Left lung (tissue), 10 donors: ENCODE data around the gene MAIP1. TPM values are rescaled to one million over a fixed set of nuclear protein-coding genes. Genes with fewer than 3 reads are reported as not detected.

Experiments
- ATAC-seq: fragments of 200-7000 bp; cut with Tn5 transposase; one replicate; pipeline ENCODE4 v1.9.1; 2020; ENCODE audit warnings: moderate library complexity
- DNase-seq, 4 donors: peaks; one replicate each; pipeline ENCODE4 v3.0.0-alpha.2; 2013 to 2020
- H3K27ac ChIP-seq, 2 donors: fragments of 200-600 bp; sonication (generic) in 1 of 2; one replicate each; pipeline versions ENCODE4 v1.5.0 to v1.8.0; 2020 to 2021
- H3K27me3 ChIP-seq, 2 donors: fragments of 200-600 bp; sonication (generic) in 1 of 2; one replicate each; pipeline versions ENCODE4 v1.5.0 to v1.8.0; 2020 to 2021
- H3K36me3 ChIP-seq, 2 donors: fragments of 200-600 bp; sonication (generic) in 1 of 2; one replicate each; pipeline versions ENCODE4 v1.5.0 to v1.8.0; 2020 to 2021
- H3K4me1 ChIP-seq, 2 donors: fragments of 200-600 bp; one replicate each; pipeline ENCODE4 v1.8.0; 2021
- H3K4me3 ChIP-seq, 2 donors: fragments of 200-600 bp; sonication (generic) in 1 of 2; one replicate each; pipeline versions ENCODE4 v1.5.0 to v1.8.0; 2020 to 2021; ENCODE audit warnings: mild to moderate bottlenecking in 1 of 2
- H3K9me3 ChIP-seq, 2 donors: fragments of 200-600 bp; sonication (generic) in 1 of 2; one replicate each; pipeline versions ENCODE4 v1.5.0 to v1.8.0; 2020 to 2021
- CTCF ChIP-seq, 2 donors: fragments of 200-600 bp; sonication (generic) in 1 of 2; IDR thresholded peaks; one replicate each; pipeline versions ENCODE4 v1.5.0 to v1.8.0; 2021; ENCODE audit warnings: antibody characterized with exemption in 2 of 2
- intact Hi-C, 2 donors: fragments of 100-400 bp; cut with DNase I; formaldehyde crosslinking; loops; one replicate each; pipeline versions ENCODE4 v1.11.2 to v1.14.2; 2022
- polyA plus RNA-seq, 6 donors: library from polyadenylated mRNA; unstranded; fragments of 120-200 nt; gene quantifications; one replicate each; pipeline ENCODE4 v1.2.1, GENCODE V29; 2013; ENCODE audit not compliant: insufficient read length in 6 of 6
- total RNA-seq, 2 donors: library from RNA; stranded (reverse); fragmentation: NEBNext Ultra II Directional; extraction: Animal tissue kit (Norgen Biotek cat#: 25700); gene quantifications; one replicate each; pipeline ENCODE4 v1.2.1, GENCODE V29; 2021
- donor health status: DM: no; HTN: yes; CAD: no.
- donor health status: DM: no; HTN: no; CAD: no.

Gene MAIP1
- total and polyA plus RNA-seq, 8 donors: 14.7 to 25.8 (median 22.1) TPM

- intact Hi-C loops: no loop called here
- no peak for DNase-seq
- Histone ChIP-seq H3K27ac (no peak overlapping the region), H3K4me1 (peaks cover 0 to 5% of the 10 kb centered on the region in 2 donors), H3K27me3 (no peaks in the 10 kb centered on the region), H3K4me3 (no peak overlapping the region), H3K9me3 (no peaks in the 10 kb centered on the region), H3K36me3 (peaks cover 0 to 60% of the 10 kb centered on the region in 2 donors)
- no peak for TF ChIP-seq CTCF (IDR thresholded peaks at IDR 0.05)
- ATAC-seq: no peak
These were observed 12.0 kb upstream of the MAIP1 start for GRCh38 chr2:199943373-199943772.

- no peak overlapping the region for H3K4me3 ChIP-seq
- no peaks in the 10 kb centered on the region for H3K9me3 ChIP-seq
- peaks cover 0 to 44% of the 10 kb centered on the region in 2 donors for H3K36me3 ChIP-seq
- no peaks in the 10 kb centered on the region for H3K27me3 ChIP-seq
- H3K27ac ChIP-seq: peak overlapping the region in 1 of 2 donors; percentile 45
- DNase-seq (no peak), ATAC-seq (no peak)
- intact Hi-C loops: no loop called here
- H3K4me1 ChIP-seq: peaks cover 0 to 5% of the 10 kb centered on the region in 2 donors
- no peak for TF ChIP-seq CTCF (IDR thresholded peaks at IDR 0.05)
These were observed 9.2 kb upstream of the MAIP1 start for GRCh38 chr2:199946196-199946595.

GRCh38 chr2:199946836-199947235 lies 8.5 kb upstream of the MAIP1 start:
- no peak for ATAC-seq
- peak overlapping the region in 1 of 2 donors; percentile 45 for H3K27ac ChIP-seq
- intact Hi-C loops: no loop called here

GRCh38 chr2:199950396-199950795 lies 5.0 kb upstream of the MAIP1 start:
- no peak overlapping the region for H3K4me3 ChIP-seq
- H3K4me1 ChIP-seq: peaks cover 8 to 25% of the 10 kb centered on the region in 2 donors
- ATAC-seq (no peak), DNase-seq (no peak)
- TF ChIP-seq CTCF (IDR thresholded peaks at IDR 0.05): no peak
- H3K9me3 ChIP-seq: no peaks in the 10 kb centered on the region
- no peaks in the 10 kb centered on the region for H3K27me3 ChIP-seq
- peaks cover 0 to 22% of the 10 kb centered on the region in 2 donors for H3K36me3 ChIP-seq
- H3K27ac ChIP-seq: no peak overlapping the region
- intact Hi-C loops: no loop called here

More at GRCh38 chr2:199946836-199947235, 8.5 kb upstream of the MAIP1 start:
- peaks cover 0 to 44% of the 10 kb centered on the region in 2 donors for H3K36me3 ChIP-seq
- no peaks in the 10 kb centered on the region for H3K27me3 ChIP-seq
- DNase-seq: no peak
- no peak for TF ChIP-seq CTCF (IDR thresholded peaks at IDR 0.05)
- peaks cover 0 to 5% of the 10 kb centered on the region in 2 donors for H3K4me1 ChIP-seq
- no peak overlapping the region for H3K4me3 ChIP-seq
- H3K9me3 ChIP-seq: no peaks in the 10 kb centered on the region

- Histone ChIP-seq H3K27ac (no peak overlapping the region), H3K9me3 (no peaks in the 10 kb centered on the region), H3K36me3 (peaks cover 0 to 16% of the 10 kb centered on the region in 2 donors), H3K27me3 (no peaks in the 10 kb centered on the region), H3K4me3 (no peak overlapping the region), H3K4me1 (peaks cover 8 to 25% of the 10 kb centered on the region in 2 donors)
- intact Hi-C loops: no loop called here
- no peak for ATAC-seq
- no peak for TF ChIP-seq CTCF (IDR thresholded peaks at IDR 0.05)
- DNase-seq: no peak
These were observed 4.4 kb upstream of the MAIP1 start for GRCh38 chr2:199951023-199951422.
